Measurements from ENCODE around the gene MAN2B1. TPM values are rescaled to one million over a fixed set of nuclear protein-coding genes. Genes with fewer than 3 reads are reported as not detected.

Gene MAN2B1
- total RNA-seq, 1 donor from 2014 or later: 76.4 TPM

Other genes with a start within 250 kb of the MAN2B1 start
- gene ZNF443, start 225.7 kb downstream of the MAN2B1 start, total RNA-seq: 6.8 TPM
- gene ZNF709, start 181.9 kb downstream of the MAN2B1 start, total RNA-seq: 5.8 TPM
- gene ZNF564, start 115.3 kb downstream of the MAN2B1 start, total RNA-seq: 19.5 TPM
- gene ZNF490, start 55.9 kb downstream of the MAN2B1 start, total RNA-seq: 8.6 TPM
- gene ZNF791, start 55.8 kb downstream of the MAN2B1 start, total RNA-seq: 48.2 TPM
- gene WDR83, start 65 bp upstream of the MAN2B1 start, total RNA-seq: 12.3 TPM
- gene DHPS, start 15.1 kb upstream of the MAN2B1 start, total RNA-seq: 77.1 TPM
- not detected for gene GNG14, start 21.3 kb upstream of the MAN2B1 start, total RNA-seq
- 3.6 TPM for gene FBXW9, start 29.9 kb upstream of the MAN2B1 start, total RNA-seq
- gene TNPO2, start 57.2 kb upstream of the MAN2B1 start, total RNA-seq: 70.6 TPM
- gene TRIR, start 67.9 kb upstream of the MAN2B1 start, total RNA-seq: 128 TPM
- gene GET3, start 70.8 kb upstream of the MAN2B1 start, total RNA-seq: 30.1 TPM
- gene BEST2, start 85.0 kb upstream of the MAN2B1 start, total RNA-seq: not detected
- gene HOOK2, start 108.8 kb upstream of the MAN2B1 start, total RNA-seq: 45.1 TPM
- 279 TPM for gene JUNB, start 124.7 kb upstream of the MAN2B1 start, total RNA-seq
- gene PRDX2, start 135.1 kb upstream of the MAN2B1 start, total RNA-seq: 117 TPM
- gene THSD8, start 135.3 kb upstream of the MAN2B1 start, total RNA-seq: 2.4 TPM
- 5.1 TPM for gene RNASEH2A, start 139.8 kb upstream of the MAN2B1 start, total RNA-seq
- not detected for gene RTBDN, start 167.8 kb upstream of the MAN2B1 start, total RNA-seq
- 0.31 TPM for gene MAST1, start 171.8 kb upstream of the MAN2B1 start, total RNA-seq
- gene DNASE2, start 214.7 kb upstream of the MAN2B1 start, total RNA-seq: 26.7 TPM
- 1.1 TPM for gene KLF1, start 220.5 kb upstream of the MAN2B1 start, total RNA-seq
- gene GCDH, start 224.4 kb upstream of the MAN2B1 start, total RNA-seq: 24.4 TPM